ENCODE measurements around the gene NFAM1. TPM values are rescaled to one million over a fixed set of nuclear protein-coding genes. Genes with fewer than 3 reads are reported as not detected.

Gene NFAM1
- total RNA-seq, 1 donor from 2014 or later = 0.19 TPM

DNA sequence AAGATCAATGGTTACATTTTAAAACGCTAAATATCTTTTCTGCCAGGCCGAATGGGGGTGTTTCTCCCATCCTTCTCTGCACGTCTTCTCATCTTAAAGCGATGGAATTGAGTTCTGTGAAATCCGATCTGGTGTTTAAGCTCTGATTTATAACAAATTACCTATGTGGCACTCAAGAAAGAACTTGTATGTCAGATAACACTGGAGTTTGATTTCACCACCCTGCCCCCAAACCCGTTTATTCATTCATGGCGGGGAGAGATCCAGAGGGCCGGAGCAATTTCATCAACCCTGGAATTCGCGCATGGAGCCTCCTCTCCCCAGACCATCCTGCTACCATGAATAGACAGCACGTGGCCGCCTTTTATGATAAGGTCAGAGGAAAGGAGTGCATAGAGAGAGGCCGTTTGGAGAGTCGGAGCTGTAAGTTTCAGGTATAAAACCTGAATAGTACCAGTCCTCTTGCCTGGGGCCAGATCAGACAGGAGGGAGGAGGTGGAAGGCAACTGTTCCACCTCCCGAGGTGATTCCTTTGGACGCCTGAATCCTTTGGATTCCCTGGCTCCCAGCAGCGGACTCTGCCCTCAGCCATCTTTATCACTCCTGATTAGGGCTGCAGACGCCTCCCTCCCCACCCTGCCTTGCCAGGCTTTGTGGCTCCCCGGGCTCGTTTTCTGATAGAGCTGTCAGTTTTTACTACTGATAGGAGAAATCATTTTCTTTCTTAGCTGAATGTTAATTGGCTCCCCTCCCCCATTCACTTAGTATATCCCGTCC lies 27.3 kb upstream of the NFAM1 start:
- H3K27ac ChIP-seq = no peak overlapping the region
- H3K4me2 ChIP-seq = peak overlapping the region; percentile 33
- H3F3A ChIP-seq (ENCODE audit: low read depth) = peaks cover 25% of the 10 kb centered on the region
- peaks cover 29% of the 10 kb centered on the region for H3K4me1 ChIP-seq
- Mint-ChIP-seq H3K27ac (no peak overlapping the region), H3K27me3 (ENCODE audit: insufficient read depth, low read depth) (peaks cover 11% of the 10 kb centered on the region), H3K4me3 (no peak overlapping the region), H3K9me3 (peaks cover 8% of the 10 kb centered on the region), H3K4me1 (peaks cover 30% of the 10 kb centered on the region), H3K36me3 (no peaks in the 10 kb centered on the region)
- no peaks in the 10 kb centered on the region for H4K20me1 ChIP-seq (ENCODE audit: low read depth)
- no peak overlapping the region for H3K9ac ChIP-seq
- no peaks in the 10 kb centered on the region for H3K79me2 ChIP-seq (ENCODE audit: low read depth)
- no peaks in the 10 kb centered on the region for H3K27me3 ChIP-seq
- no peaks in the 10 kb centered on the region for H3K36me3 ChIP-seq
- no peak for TF ChIP-seq EZH2 (IDR thresholded peaks at IDR 0.05)
- TF ChIP-seq, protein P1, sequence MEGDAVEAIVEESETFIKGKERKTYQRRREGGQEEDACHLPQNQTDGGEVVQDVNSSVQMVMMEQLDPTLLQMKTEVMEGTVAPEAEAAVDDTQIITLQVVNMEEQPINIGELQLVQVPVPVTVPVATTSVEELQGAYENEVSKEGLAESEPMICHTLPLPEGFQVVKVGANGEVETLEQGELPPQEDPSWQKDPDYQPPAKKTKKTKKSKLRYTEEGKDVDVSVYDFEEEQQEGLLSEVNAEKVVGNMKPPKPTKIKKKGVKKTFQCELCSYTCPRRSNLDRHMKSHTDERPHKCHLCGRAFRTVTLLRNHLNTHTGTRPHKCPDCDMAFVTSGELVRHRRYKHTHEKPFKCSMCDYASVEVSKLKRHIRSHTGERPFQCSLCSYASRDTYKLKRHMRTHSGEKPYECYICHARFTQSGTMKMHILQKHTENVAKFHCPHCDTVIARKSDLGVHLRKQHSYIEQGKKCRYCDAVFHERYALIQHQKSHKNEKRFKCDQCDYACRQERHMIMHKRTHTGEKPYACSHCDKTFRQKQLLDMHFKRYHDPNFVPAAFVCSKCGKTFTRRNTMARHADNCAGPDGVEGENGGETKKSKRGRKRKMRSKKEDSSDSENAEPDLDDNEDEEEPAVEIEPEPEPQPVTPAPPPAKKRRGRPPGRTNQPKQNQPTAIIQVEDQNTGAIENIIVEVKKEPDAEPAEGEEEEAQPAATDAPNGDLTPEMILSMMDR (IDR thresholded peaks at IDR 0.05) = no peak
- TF ChIP-seq EZH2phosphoT487 (IDR thresholded peaks at IDR 0.05) = no peak
- DNase-seq (ENCODE audit: low spot score) = no peak
- no peaks in the 10 kb centered on the region for H3K9me3 ChIP-seq (ENCODE audit: low read depth)
- H3K4me3 ChIP-seq = no peak overlapping the region
- peak overlapping the region; percentile 98 for H2AFZ ChIP-seq (replicated peaks)

DNA sequence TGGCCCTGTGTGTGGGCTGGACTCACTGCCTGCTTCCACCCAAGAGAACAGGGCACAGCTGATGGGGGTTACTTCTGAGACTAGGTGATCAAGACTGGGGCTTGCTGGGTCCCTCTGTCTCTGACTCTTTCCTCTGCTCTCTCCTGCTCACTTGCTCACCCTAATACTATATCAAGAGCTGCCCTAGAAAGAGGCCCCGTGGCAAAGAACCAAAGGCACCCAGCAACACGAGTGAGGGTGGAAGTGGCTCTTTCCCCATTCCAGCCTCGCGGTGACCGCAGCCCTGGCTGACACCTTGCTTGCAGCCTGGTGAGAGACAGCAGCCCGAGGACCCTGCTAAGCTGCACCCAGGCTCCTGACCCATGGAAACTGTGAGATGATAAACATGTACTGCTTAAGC lies 20.7 kb upstream of the NFAM1 start:
- Histone ChIP-seq H3K4me3 (no peak overlapping the region), H3K36me3 (no peaks in the 10 kb centered on the region), H3K79me2 (ENCODE audit: low read depth) (no peaks in the 10 kb centered on the region), H3K4me2 (no peak overlapping the region), H3F3A (ENCODE audit: low read depth) (no peaks in the 10 kb centered on the region), H3K27me3 (no peaks in the 10 kb centered on the region), H3K4me1 (no peaks in the 10 kb centered on the region), H2AFZ (replicated peaks) (no peak overlapping the region), H3K9me3 (ENCODE audit: low read depth) (no peaks in the 10 kb centered on the region), H3K27ac (no peak overlapping the region), H3K9ac (no peak overlapping the region), H4K20me1 (ENCODE audit: low read depth) (no peaks in the 10 kb centered on the region)
- DNase-seq (ENCODE audit: low spot score) = no peak
- no peak for TF ChIP-seq EZH2phosphoT487 (IDR thresholded peaks at IDR 0.05)
- TF ChIP-seq, protein P1 (IDR thresholded peaks at IDR 0.05) = no peak
- no peak for TF ChIP-seq EZH2 (IDR thresholded peaks at IDR 0.05)
- Mint-ChIP-seq H3K4me1 (no peaks in the 10 kb centered on the region), H3K27me3 (ENCODE audit: insufficient read depth, low read depth) (peaks cover 13% of the 10 kb centered on the region), H3K36me3 (no peaks in the 10 kb centered on the region), H3K4me3 (no peak overlapping the region), H3K27ac (no peak overlapping the region), H3K9me3 (peaks cover 2% of the 10 kb centered on the region)

DNA sequence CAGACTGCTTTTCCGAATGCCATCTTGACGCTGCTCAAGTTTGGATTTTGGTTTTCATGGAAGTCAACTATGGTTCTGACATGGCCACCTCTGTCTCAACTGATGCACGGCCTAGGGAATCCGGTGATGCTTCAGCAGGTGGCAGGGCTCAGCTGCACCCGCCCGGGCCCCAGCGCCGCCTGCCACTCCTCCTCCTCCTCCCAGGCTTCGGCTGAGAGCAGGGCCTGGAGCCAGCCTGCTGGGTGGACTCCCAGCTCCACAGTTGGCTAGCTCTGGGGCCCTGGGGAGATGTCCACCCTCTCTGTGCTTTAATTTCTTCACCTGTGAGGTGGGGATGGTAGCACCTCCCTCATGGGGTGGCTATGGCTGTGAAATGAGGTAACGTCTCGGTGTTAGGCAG lies 20.3 kb upstream of the NFAM1 start:
- Histone ChIP-seq H3K9ac (no peak overlapping the region), H3K36me3 (no peaks in the 10 kb centered on the region), H3K4me2 (no peak overlapping the region), H4K20me1 (ENCODE audit: low read depth) (no peaks in the 10 kb centered on the region), H3K4me3 (no peak overlapping the region), H3K9me3 (ENCODE audit: low read depth) (no peaks in the 10 kb centered on the region), H3K79me2 (ENCODE audit: low read depth) (no peaks in the 10 kb centered on the region), H3F3A (ENCODE audit: low read depth) (no peaks in the 10 kb centered on the region), H3K4me1 (no peaks in the 10 kb centered on the region), H3K27ac (no peak overlapping the region), H3K27me3 (no peaks in the 10 kb centered on the region), H2AFZ (replicated peaks) (no peak overlapping the region)
- Mint-ChIP-seq H3K36me3 (no peaks in the 10 kb centered on the region), H3K27me3 (ENCODE audit: insufficient read depth, low read depth) (peaks cover 13% of the 10 kb centered on the region), H3K4me3 (no peak overlapping the region), H3K9me3 (peaks cover 2% of the 10 kb centered on the region), H3K27ac (no peak overlapping the region), H3K4me1 (no peaks in the 10 kb centered on the region)
- TF ChIP-seq EZH2 (IDR thresholded peaks at IDR 0.05) (no peak), EZH2phosphoT487 (IDR thresholded peaks at IDR 0.05) (no peak)
- TF ChIP-seq, protein P1 (IDR thresholded peaks at IDR 0.05) = no peak
- no peak for DNase-seq (ENCODE audit: low spot score)

Measured in neural progenitor cell (in vitro differentiated cells).